GM12878 (cell line): ENCODE measurements around the gene NNMT. TPM values are rescaled to one million over a fixed set of nuclear protein-coding genes. Genes with fewer than 3 reads are reported as not detected.

ENCODE experiments used
- ATAC-seq: fragments of 200-7000 bp; cut with Tn5 transposase; 3 replicates; pipeline ENCODE4 v1.9.1; 2020; ENCODE audit warnings: mild to moderate bottlenecking, moderate library complexity
- BruUV-seq: library from RNA; stranded (reverse); fragments of 400-500 nt; replicated peaks from 2 replicates; lab custom pipeline; 2021; lab: Mats Ljungman, UMichigan
- CTCF ChIA-PET: fragments of 300-600 bp; sonication (Branson Sonifier 250); formaldehyde crosslinking; extraction: SDS; loops from one replicate; lab custom pipeline; 2021; ENCODE audit warnings: inconsistent platforms; lab: Yijun Ruan, JAX
- POLR2A ChIA-PET: fragments of 350-600 bp; formaldehyde crosslinking; extraction: SDS; loops from one replicate; lab custom pipeline; 2021; ENCODE audit warnings: inconsistent platforms; lab: Charles Lee
- RAD21 ChIA-PET: fragments of 300-600 bp; sonication (Branson Sonifier 250); formaldehyde crosslinking; loops from one replicate; lab custom pipeline; 2023; ENCODE audit warnings: antibody characterized with exemption; ENCODE audit not compliant: unreplicated experiment; lab: Charles Lee
- SMC1A ChIA-PET: fragments of 300-600 bp; sonication (Branson Sonifier 250); formaldehyde crosslinking; loops from one replicate; lab custom pipeline; 2023; ENCODE audit not compliant: unreplicated experiment, uncharacterized antibody; lab: Charles Lee
- DNase-seq: peaks from one replicate; pipeline ENCODE4 v3.0.0-alpha.2; 2011; ENCODE audit warnings: low read depth, low spot score
- FAIRE-seq: peaks from 3 replicates; lab custom pipeline; 2011; peaks lifted over from hg19 to GRCh38; lab: Jason Lieb, UNC
- H2AFZ ChIP-seq: 2 replicates; pipeline ENCODE4 v1.6.0; 2011; ENCODE audit warnings: low read depth, low read length, control low read depth; ENCODE audit not compliant: control insufficient read depth
- H3K27ac ChIP-seq: 2 replicates; pipeline ENCODE4 v1.5.1; 2011; ENCODE audit warnings: control low read depth; ENCODE audit not compliant: control insufficient read depth, insufficient read depth
- H3K27me3 ChIP-seq, 2 experiments: replicated peaks in 1 of 2; 2 replicates each; pipeline versions ENCODE4 v1.6.0 to v1.6.1; 2011; ENCODE audit warnings: low read length in 1 of 2; ENCODE audit not compliant: control insufficient read depth in 2 of 2, insufficient read depth in 2 of 2
- H3K36me3 ChIP-seq, 2 experiments: 2 replicates each; pipeline ENCODE4 v1.5.1; 2011; ENCODE audit warnings: low read length in 1 of 2; ENCODE audit not compliant: control insufficient read depth in 2 of 2, insufficient read depth in 2 of 2
- H3K4me1 ChIP-seq: 2 replicates; pipeline ENCODE4 v1.6.1; 2011; ENCODE audit warnings: mild to moderate bottlenecking, low read length, moderate library complexity, mixed read lengths; ENCODE audit not compliant: control insufficient read depth, insufficient read depth
- H3K4me2 ChIP-seq: 2 replicates; pipeline ENCODE4 v1.6.0; 2011; ENCODE audit warnings: control low read depth; ENCODE audit not compliant: control insufficient read depth, insufficient read depth
- H3K4me3 ChIP-seq: fragments of 200-600 bp; sonication (generic); 2 replicates; pipeline ENCODE4 v1.5.1; 2016
- H3K79me2 ChIP-seq: 2 replicates; pipeline ENCODE4 v1.6.0; 2011; ENCODE audit warnings: low read length; ENCODE audit not compliant: control insufficient read depth, insufficient read depth
- H3K9ac ChIP-seq: 2 replicates; pipeline ENCODE4 v1.8.0; 2011; ENCODE audit warnings: low read length, control low read depth, mixed read lengths; ENCODE audit not compliant: control insufficient read depth, insufficient read depth
- H3K9me3 ChIP-seq: replicated peaks from 3 replicates; pipeline ENCODE4 v1.5.1; 2011; ENCODE audit warnings: mild to moderate bottlenecking, low read length; ENCODE audit not compliant: control insufficient read depth, insufficient read depth
- H4K20me1 ChIP-seq: 2 replicates; pipeline ENCODE4 v1.6.0; 2011; ENCODE audit not compliant: control insufficient read depth, insufficient read depth
- ATF7 ChIP-seq: fragments of 450-650 bp; IDR thresholded peaks from 2 replicates; pipeline ENCODE4 v1.6.1; 2016; ENCODE audit warnings: low read depth, mild to moderate bottlenecking
- CEBPB ChIP-seq, 2 experiments: fragments of 150-350 bp in 1 of 2; IDR thresholded peaks; 2 replicates each; pipeline ENCODE4 v1.6.1; 2012 to 2014; ENCODE audit warnings: low read depth in 2 of 2, low read length in 2 of 2, borderline replicate concordance in 1 of 2, inconsistent platforms in 1 of 2
- DPF2 ChIP-seq: fragments of 450-650 bp; IDR thresholded peaks from 2 replicates; pipeline ENCODE4 v1.6.1; 2017; ENCODE audit warnings: mild to moderate bottlenecking
- GABPA ChIP-seq: IDR thresholded peaks from 2 replicates; pipeline ENCODE4 v1.6.1; 2014; ENCODE audit warnings: antibody characterized with exemption, low read depth, mild to moderate bottlenecking, inconsistent platforms
- KAT2A ChIP-seq: conservative IDR thresholded peaks from 2 replicates; pipeline ENCODE4 v1.6.1; 2011; ENCODE audit warnings: low read depth, low read length; ENCODE audit not compliant: control insufficient read depth
- LARP7 ChIP-seq: fragments of 450-650 bp; IDR thresholded peaks from 2 replicates; pipeline ENCODE4 v1.6.1; 2017; ENCODE audit warnings: mild to moderate bottlenecking
- MTA2 ChIP-seq: fragments of 450-650 bp; IDR thresholded peaks from 2 replicates; pipeline ENCODE4 v1.6.1; 2016; ENCODE audit warnings: low read depth, mild to moderate bottlenecking, moderate library complexity
- PAX5 ChIP-seq: IDR thresholded peaks from 2 replicates; pipeline ENCODE4 v1.6.1; 2011; ENCODE audit warnings: low read depth, low read length, borderline replicate concordance
- RAD21 ChIP-seq: IDR thresholded peaks from 2 replicates; pipeline ENCODE4 v1.6.1; 2011; ENCODE audit warnings: mild to moderate bottlenecking, low read depth, low read length, moderate library complexity; ENCODE audit not compliant: insufficient read depth
- SUZ12 ChIP-seq: fragments of 200-600 bp; sonication (generic); IDR thresholded peaks from one replicate; pipeline ENCODE4 v1.6.1; 2018; ENCODE audit warnings: antibody characterized with exemption, mild to moderate bottlenecking; ENCODE audit not compliant: unreplicated experiment
- TCF7 ChIP-seq: IDR thresholded peaks from 2 replicates; pipeline ENCODE4 v1.6.1; 2014; ENCODE audit warnings: antibody characterized with exemption, borderline replicate concordance
- ZNF217 ChIP-seq: fragments of 450-650 bp; IDR thresholded peaks from 2 replicates; pipeline ENCODE4 v1.6.1; 2017; ENCODE audit warnings: antibody characterized with exemption, mild to moderate bottlenecking
- ZNF687 ChIP-seq: fragments of 450-650 bp; IDR thresholded peaks from 2 replicates; pipeline ENCODE4 v1.6.1; 2017; ENCODE audit warnings: mild to moderate bottlenecking, moderate library complexity
- WGBS: methylation state at CpG from one replicate; pipeline ENCODE4 v1.1.6; 2016; ENCODE audit warnings: low lambda C conversion rate; ENCODE audit not compliant: insufficient replicate concordance, insufficient coverage; ENCODE audit errors: missing lambda C conversion rate; 5-methylcytosine and 5-hydroxymethylcytosine counted together
- in situ Hi-C: fragments of 300-500 bp; cut with MboI; formaldehyde crosslinking; loops from 9 replicates; pipeline ENCODE4 v1.14.3; 2018; ENCODE audit warnings: mixed read lengths
- intact Hi-C: fragments of 100-400 bp; cut with micrococcal nuclease; formaldehyde crosslinking; loops from one replicate; pipeline ENCODE4 v1.14.2; 2022; ENCODE audit not compliant: unreplicated experiment
- polyA plus RNA-seq, 11 experiments: library from polyadenylated mRNA; depleted of rRNA in 4 of 11; unstranded in 6 of 11; stranded (reverse) in 5 of 11; fragments of >200 nt; fragmentation: Nextera tagmentation in 4 of 11; fragmentation: Illumina TruSeq in 1 of 11; extraction: Ambion mirVana in 4 of 11; extraction: Trizol in 1 of 11; gene quantifications; 1 replicate in 1 of 11; 2 replicates in 10 of 11; pipeline versions ENCODE4 v1.2.1 to v1.2.3, GENCODE V29; 2011 to 2016; ENCODE audit warnings: inconsistent platforms in 2 of 11, missing spikeins in 2 of 11, low read depth in 1 of 11
- total RNA-seq, 4 experiments: library from RNA; depleted of rRNA in 3 of 4; stranded (reverse); fragments of >200 nt in 3 of 4; fragmentation: Illumina TruSeq in 1 of 4; extraction: Trizol in 1 of 4; gene quantifications; 2 replicates each; pipeline versions ENCODE4 v1.2.1 to v1.2.3, GENCODE V29; 2013 to 2021
- TF ChIP-seq, protein P1 (sequence below): fragments of 450-650 bp; IDR thresholded peaks from 2 replicates; pipeline ENCODE4 v1.6.1; 2016; ENCODE audit warnings: mild to moderate bottlenecking

The NNMT gene
- total and polyA plus RNA-seq, 10 of the 15 experiments (the other 5 are each of a cell fraction or from before 2014, with no cell fraction given): 0.46 TPM; not detected in 9

- Histone ChIP-seq H3K4me3 (no peak overlapping the region), H2AFZ (no peak overlapping the region), H3K27ac (no peak overlapping the region), H3K9ac (no peak overlapping the region), H3K79me2 (no peaks in the 10 kb centered on the region), H3K4me1 (no peaks in the 10 kb centered on the region), H3K4me2 (no peak overlapping the region), H4K20me1 (no peaks in the 10 kb centered on the region), H3K36me3 (no peaks in the 10 kb centered on the region), H3K27me3 (peaks cover 0 to 4% of the 10 kb centered on the region in 2 experiments; a peak in 3 of 4 replicates), H3K9me3 (no peaks in the 10 kb centered on the region)
- DNase-seq (no peak), ATAC-seq (no peak), FAIRE-seq (no peak)
- ChIA-PET RAD21 (no interaction called here), CTCF (no interaction called here), POLR2A (no interaction called here), SMC1A (no interaction called here)
- 50% methylated on average over 9 of the region's 11 CpGs for WGBS
- intact Hi-C loops (no loop called here), in situ Hi-C loops (no loop called here)
- no peak for TF ChIP-seq TCF7
- TF ChIP-seq PAX5: no peak
- TF ChIP-seq, protein P1, sequence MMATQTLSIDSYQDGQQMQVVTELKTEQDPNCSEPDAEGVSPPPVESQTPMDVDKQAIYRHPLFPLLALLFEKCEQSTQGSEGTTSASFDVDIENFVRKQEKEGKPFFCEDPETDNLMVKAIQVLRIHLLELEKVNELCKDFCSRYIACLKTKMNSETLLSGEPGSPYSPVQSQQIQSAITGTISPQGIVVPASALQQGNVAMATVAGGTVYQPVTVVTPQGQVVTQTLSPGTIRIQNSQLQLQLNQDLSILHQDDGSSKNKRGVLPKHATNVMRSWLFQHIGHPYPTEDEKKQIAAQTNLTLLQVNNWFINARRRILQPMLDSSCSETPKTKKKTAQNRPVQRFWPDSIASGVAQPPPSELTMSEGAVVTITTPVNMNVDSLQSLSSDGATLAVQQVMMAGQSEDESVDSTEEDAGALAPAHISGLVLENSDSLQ: no peak
- no peak for TF ChIP-seq ATF7
- TF ChIP-seq DPF2: no peak
- no peak for TF ChIP-seq SUZ12
- no peak for TF ChIP-seq RAD21
- TF ChIP-seq KAT2A: no peak
- no peak for TF ChIP-seq LARP7
- TF ChIP-seq ZNF217: no peak
- TF ChIP-seq ZNF687: no peak
- TF ChIP-seq MTA2: no peak
- TF ChIP-seq GABPA: no peak
- no peak for TF ChIP-seq CEBPB (IDR thresholded peaks at IDR 0.05; ENCODE audit: borderline replicate concordance in 1 of 2, low read depth in 2 of 2, low read length in 2 of 2)
- BruUV-seq: no TSS peak
These were observed 40.9 kb upstream of the NNMT start for GRCh38 chr11:114255289-114255688.
